GM23338 (cell line): ENCODE results near the gene FCGBP.
"Not testable (repeated sequence)": the region's sequence is repeated elsewhere in the genome, so short reads cannot be mapped to it uniquely, and the experiment has no call there.

Experiments used
- CREB1 ChIP-seq: fragments of 250-450 bp; sonication (Bioruptor Pico); IDR thresholded peaks from 2 replicates; pipeline ENCODE4 v1.5.0; 2020; ENCODE audit warnings: low read depth, mild to moderate bottlenecking, moderate library complexity
- CTCF ChIP-seq, 2 experiments: fragments of 200-600 bp in 1 of 2; sonication (generic) in 1 of 2; conservative IDR thresholded peaks; 2 replicates each; pipeline versions ENCODE4 v1.5.1 to v1.6.1; 2016 to 2017; ENCODE audit warnings: antibody characterized with exemption in 2 of 2, low read depth in 2 of 2, mild to moderate bottlenecking in 2 of 2, moderate library complexity in 1 of 2
- ETS1 ChIP-seq: IDR thresholded peaks from 2 replicates; pipeline ENCODE4 v1.6.1; 2016; ENCODE audit warnings: antibody characterized with exemption
- EZH2 ChIP-seq: fragments of 200-600 bp; sonication (generic); IDR thresholded peaks from one replicate; pipeline ENCODE4 v1.8.0; 2017; ENCODE audit warnings: antibody characterized with exemption, mild to moderate bottlenecking, low read depth; ENCODE audit not compliant: unreplicated experiment
- EZH2phosphoT487 ChIP-seq: fragments of 200-600 bp; sonication (generic); IDR thresholded peaks from one replicate; pipeline ENCODE4 v1.8.1; 2018; ENCODE audit warnings: antibody characterized with exemption; ENCODE audit not compliant: unreplicated experiment
- JUNB ChIP-seq: IDR thresholded peaks from one replicate; pipeline ENCODE4 v1.6.1; 2016; ENCODE audit warnings: antibody characterized with exemption; ENCODE audit not compliant: unreplicated experiment
- NANOG ChIP-seq: IDR thresholded peaks from 2 replicates; pipeline ENCODE4 v1.6.1; 2016; ENCODE audit warnings: antibody characterized with exemption, borderline replicate concordance
- POLR2AphosphoS5 ChIP-seq: IDR thresholded peaks from 2 replicates; pipeline ENCODE4 v1.6.1; 2016; ENCODE audit warnings: antibody characterized with exemption, low read depth
- REST ChIP-seq: IDR thresholded peaks from one replicate; pipeline ENCODE4 v1.6.1; 2018; ENCODE audit warnings: antibody characterized with exemption; ENCODE audit not compliant: unreplicated experiment
- STAT1 ChIP-seq: IDR thresholded peaks from one replicate; pipeline ENCODE4 v1.6.1; 2016; ENCODE audit warnings: antibody characterized with exemption; ENCODE audit not compliant: unreplicated experiment
- ZNF114 ChIP-seq: fragments of 250-450 bp; sonication (Bioruptor Pico); IDR thresholded peaks from 2 replicates; pipeline ENCODE4 v1.5.0; 2020; ENCODE audit warnings: mild to moderate bottlenecking, moderate library complexity
- ZNF331 ChIP-seq: fragments of 250-450 bp; sonication (Bioruptor Pico); IDR thresholded peaks from 2 replicates; pipeline ENCODE4 v1.5.0; 2020; ENCODE audit warnings: low read depth, mild to moderate bottlenecking, moderate library complexity
- TF ChIP-seq, protein P1 (sequence below): fragments of 250-450 bp; sonication (Bioruptor Pico); IDR thresholded peaks from 2 replicates; pipeline ENCODE4 v1.5.0; 2020; ENCODE audit warnings: mild to moderate bottlenecking, moderate library complexity

GRCh38 chr19:39892506-39892902 is 41.9 kb downstream of the FCGBP start:
- TF ChIP-seq CTCF (conservative IDR thresholded peaks at IDR 0.05; ENCODE audit: low read depth in 2 of 2); POLR2AphosphoS5; EZH2; ZNF114 (CRISPR knock-in tag); JUNB; REST; ETS1; EZH2phosphoT487; CREB1 (CRISPR knock-in tag); STAT1; ZNF331 (CRISPR knock-in tag); NANOG: not testable (repeated sequence)
- TF ChIP-seq, protein P1, sequence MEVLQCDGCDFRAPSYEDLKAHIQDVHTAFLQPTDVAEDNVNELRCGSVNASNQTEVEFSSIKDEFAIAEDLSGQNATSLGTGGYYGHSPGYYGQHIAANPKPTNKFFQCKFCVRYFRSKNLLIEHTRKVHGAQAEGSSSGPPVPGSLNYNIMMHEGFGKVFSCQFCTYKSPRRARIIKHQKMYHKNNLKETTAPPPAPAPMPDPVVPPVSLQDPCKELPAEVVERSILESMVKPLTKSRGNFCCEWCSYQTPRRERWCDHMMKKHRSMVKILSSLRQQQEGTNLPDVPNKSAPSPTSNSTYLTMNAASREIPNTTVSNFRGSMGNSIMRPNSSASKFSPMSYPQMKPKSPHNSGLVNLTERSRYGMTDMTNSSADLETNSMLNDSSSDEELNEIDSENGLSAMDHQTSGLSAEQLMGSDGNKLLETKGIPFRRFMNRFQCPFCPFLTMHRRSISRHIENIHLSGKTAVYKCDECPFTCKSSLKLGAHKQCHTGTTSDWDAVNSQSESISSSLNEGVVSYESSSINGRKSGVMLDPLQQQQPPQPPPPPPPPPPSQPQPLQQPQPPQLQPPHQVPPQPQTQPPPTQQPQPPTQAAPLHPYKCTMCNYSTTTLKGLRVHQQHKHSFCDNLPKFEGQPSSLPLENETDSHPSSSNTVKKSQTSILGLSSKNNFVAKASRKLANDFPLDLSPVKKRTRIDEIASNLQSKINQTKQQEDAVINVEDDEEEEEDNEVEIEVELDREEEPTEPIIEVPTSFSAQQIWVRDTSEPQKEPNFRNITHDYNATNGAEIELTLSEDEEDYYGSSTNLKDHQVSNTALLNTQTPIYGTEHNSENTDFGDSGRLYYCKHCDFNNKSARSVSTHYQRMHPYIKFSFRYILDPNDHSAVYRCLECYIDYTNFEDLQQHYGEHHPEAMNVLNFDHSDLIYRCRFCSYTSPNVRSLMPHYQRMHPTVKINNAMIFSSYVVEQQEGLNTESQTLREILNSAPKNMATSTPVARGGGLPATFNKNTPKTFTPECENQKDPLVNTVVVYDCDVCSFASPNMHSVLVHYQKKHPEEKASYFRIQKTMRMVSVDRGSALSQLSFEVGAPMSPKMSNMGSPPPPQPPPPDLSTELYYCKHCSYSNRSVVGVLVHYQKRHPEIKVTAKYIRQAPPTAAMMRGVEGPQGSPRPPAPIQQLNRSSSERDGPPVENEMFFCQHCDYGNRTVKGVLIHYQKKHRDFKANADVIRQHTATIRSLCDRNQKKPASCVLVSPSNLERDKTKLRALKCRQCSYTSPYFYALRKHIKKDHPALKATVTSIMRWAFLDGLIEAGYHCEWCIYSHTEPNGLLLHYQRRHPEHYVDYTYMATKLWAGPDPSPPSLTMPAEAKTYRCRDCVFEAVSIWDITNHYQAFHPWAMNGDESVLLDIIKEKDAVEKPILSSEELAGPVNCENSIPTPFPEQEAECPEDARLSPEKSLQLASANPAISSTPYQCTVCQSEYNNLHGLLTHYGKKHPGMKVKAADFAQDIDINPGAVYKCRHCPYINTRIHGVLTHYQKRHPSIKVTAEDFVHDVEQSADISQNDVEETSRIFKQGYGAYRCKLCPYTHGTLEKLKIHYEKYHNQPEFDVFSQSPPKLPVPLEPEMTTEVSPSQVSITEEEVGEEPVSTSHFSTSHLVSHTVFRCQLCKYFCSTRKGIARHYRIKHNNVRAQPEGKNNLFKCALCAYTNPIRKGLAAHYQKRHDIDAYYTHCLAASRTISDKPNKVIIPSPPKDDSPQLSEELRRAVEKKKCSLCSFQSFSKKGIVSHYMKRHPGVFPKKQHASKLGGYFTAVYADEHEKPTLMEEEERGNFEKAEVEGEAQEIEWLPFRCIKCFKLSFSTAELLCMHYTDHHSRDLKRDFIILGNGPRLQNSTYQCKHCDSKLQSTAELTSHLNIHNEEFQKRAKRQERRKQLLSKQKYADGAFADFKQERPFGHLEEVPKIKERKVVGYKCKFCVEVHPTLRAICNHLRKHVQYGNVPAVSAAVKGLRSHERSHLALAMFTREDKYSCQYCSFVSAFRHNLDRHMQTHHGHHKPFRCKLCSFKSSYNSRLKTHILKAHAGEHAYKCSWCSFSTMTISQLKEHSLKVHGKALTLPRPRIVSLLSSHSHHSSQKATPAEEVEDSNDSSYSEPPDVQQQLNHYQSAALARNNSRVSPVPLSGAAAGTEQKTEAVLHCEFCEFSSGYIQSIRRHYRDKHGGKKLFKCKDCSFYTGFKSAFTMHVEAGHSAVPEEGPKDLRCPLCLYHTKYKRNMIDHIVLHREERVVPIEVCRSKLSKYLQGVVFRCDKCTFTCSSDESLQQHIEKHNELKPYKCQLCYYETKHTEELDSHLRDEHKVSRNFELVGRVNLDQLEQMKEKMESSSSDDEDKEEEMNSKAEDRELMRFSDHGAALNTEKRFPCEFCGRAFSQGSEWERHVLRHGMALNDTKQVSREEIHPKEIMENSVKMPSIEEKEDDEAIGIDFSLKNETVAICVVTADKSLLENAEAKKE (CRISPR knock-in tag), result not testable (repeated sequence)
